ENCODE measurements around the gene ZBTB16.
A peak's percentile ranks its signal among the peaks of the same experiment; 100 is the strongest.

The ZBTB16 gene

GRCh38 chr11:114152785-114153184, 93.3 kb downstream of the ZBTB16 start:
- no peak for TF ChIP-seq CTCF (conservative IDR thresholded peaks at IDR 0.05; ENCODE audit: control insufficient read depth, insufficient read depth, low read depth, low read length)
- DNase-seq (ENCODE audit: low read depth) = no peak
- no peak overlapping the region for H3K4me3 ChIP-seq (ENCODE audit: control insufficient read depth, low read depth, low read length)

GRCh38 chr11:114153224-114153623, 93.7 kb downstream of the ZBTB16 start:
- no peak for TF ChIP-seq CTCF (conservative IDR thresholded peaks at IDR 0.05; ENCODE audit: control insufficient read depth, insufficient read depth, low read depth, low read length)
- no peak for DNase-seq (ENCODE audit: low read depth)

GRCh38 chr11:114154271-114155047, 94.9 kb downstream of the ZBTB16 start:
- H3K4me3 ChIP-seq (ENCODE audit: control insufficient read depth, low read depth, low read length) = no peak overlapping the region
- peak; percentile 96 for DNase-seq (ENCODE audit: low read depth)
- no peak for TF ChIP-seq CTCF (conservative IDR thresholded peaks at IDR 0.05; ENCODE audit: control insufficient read depth, insufficient read depth, low read depth, low read length)

More at GRCh38 chr11:114153224-114153623, 93.7 kb downstream of the ZBTB16 start:
- no peak overlapping the region for H3K4me3 ChIP-seq (ENCODE audit: control insufficient read depth, low read depth, low read length)

GRCh38 chr11:114155116-114155515, 95.6 kb downstream of the ZBTB16 start:
- no peak for TF ChIP-seq CTCF (conservative IDR thresholded peaks at IDR 0.05; ENCODE audit: control insufficient read depth, insufficient read depth, low read depth, low read length)
- no peak for DNase-seq (ENCODE audit: low read depth)
- no peak overlapping the region for H3K4me3 ChIP-seq (ENCODE audit: control insufficient read depth, low read depth, low read length)

GRCh38 chr11:114156131-114156581, 96.6 kb downstream of the ZBTB16 start:
- no peak for TF ChIP-seq CTCF (conservative IDR thresholded peaks at IDR 0.05; ENCODE audit: control insufficient read depth, insufficient read depth, low read depth, low read length)
- no peak overlapping the region for H3K4me3 ChIP-seq (ENCODE audit: control insufficient read depth, low read depth, low read length)
- no peak for DNase-seq (ENCODE audit: low read depth)

- no peak for TF ChIP-seq CTCF (conservative IDR thresholded peaks at IDR 0.05; ENCODE audit: control insufficient read depth, insufficient read depth, low read depth, low read length)
- no peak for DNase-seq (ENCODE audit: low read depth)
- H3K4me3 ChIP-seq (ENCODE audit: control insufficient read depth, low read depth, low read length) = no peak overlapping the region
Observed at GRCh38 chr11:114156782-114157181, 97.3 kb downstream of the ZBTB16 start.
